ENCODE measurements around the gene ACVR2B. TPM values are rescaled to one million over a fixed set of nuclear protein-coding genes. Genes with fewer than 3 reads are reported as not detected.

Gene ACVR2B
- polyA plus RNA-seq, 3 donors = 15.4 to 16.9 (median 15.7) TPM

DNA sequence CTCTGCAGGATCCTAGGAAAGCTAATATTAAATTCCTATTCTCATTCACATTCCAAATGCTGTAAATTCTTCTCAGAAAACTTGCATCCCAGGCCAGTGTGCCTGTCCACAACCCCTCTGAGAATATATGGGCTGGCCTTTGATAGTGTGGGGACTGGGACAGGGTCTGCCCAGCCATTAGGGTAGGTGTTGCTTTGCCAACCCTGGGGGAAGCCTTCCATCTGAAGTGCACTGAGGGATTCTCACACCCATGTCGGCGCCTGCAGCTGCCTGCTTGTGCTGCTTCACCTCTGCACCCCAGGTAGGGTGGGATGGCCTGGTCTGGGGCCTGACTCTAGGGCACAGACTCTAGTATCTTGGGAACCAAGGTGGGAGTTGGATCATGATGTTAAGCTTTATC, 27.2 kb downstream of the ACVR2B start:
- DNase-seq (ENCODE audit: low read depth in 3 of 3, low spot score in 2 of 3) = no peak

DNA sequence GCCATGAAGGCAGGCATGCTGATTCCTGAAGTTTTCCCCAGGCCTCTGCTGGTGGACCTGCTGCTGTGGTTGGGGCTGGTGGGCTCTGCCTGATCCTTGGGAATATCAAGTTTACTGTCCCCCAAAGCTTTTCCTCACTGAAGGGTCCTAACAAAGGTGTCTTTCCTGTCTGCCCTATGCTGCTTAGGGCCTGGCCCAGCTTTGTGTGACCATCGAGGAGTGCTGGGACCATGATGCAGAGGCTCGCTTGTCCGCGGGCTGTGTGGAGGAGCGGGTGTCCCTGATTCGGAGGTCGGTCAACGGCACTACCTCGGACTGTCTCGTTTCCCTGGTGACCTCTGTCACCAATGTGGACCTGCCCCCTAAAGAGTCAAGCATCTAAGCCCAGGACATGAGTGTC, 29.3 kb downstream of the ACVR2B start:
- no peak for DNase-seq (ENCODE audit: low read depth in 3 of 3, low spot score in 2 of 3)

DNA sequence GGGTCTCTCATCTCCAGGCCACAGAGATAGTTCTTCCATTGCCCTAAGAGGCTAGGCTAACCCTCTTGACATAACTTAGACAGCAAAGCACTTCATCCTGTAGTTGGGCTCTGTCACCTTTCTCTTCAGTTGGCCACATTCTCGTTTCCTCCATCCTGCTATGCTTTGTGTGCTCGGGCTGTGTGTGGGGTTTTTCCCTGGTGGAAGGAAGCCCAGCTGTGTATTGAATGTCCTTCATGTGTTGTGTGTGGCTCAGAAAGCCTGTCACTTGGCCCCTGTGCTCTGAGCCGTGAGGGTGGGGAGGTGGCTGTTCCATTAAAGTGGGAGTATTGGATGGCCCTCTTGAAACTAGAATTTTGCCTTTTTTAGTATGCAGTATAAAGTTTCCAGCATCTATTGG, 33.6 kb downstream of the ACVR2B start:
- no peak for DNase-seq (ENCODE audit: low read depth in 3 of 3, low spot score in 2 of 3)

DNA sequence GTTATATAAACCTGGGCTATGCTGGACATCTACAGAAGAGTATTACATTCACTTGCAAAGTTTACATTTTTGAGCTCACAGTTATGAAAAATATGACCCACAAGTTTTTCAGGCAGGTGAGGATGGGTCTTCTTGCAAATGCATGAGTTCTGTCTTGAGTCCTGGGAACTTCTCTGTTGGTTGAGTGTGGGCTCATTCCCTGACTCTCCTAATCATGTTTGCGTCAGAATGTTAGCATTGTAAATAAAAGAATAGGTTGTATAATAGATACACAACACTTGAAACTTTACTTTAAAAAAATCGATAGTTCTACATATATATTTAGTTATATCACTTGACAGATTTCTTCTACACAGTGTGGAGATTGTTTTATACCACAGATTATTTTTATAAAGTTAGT, 35.3 kb downstream of the ACVR2B start:
- DNase-seq (ENCODE audit: low read depth in 3 of 3, low spot score in 2 of 3) = no peak

DNA sequence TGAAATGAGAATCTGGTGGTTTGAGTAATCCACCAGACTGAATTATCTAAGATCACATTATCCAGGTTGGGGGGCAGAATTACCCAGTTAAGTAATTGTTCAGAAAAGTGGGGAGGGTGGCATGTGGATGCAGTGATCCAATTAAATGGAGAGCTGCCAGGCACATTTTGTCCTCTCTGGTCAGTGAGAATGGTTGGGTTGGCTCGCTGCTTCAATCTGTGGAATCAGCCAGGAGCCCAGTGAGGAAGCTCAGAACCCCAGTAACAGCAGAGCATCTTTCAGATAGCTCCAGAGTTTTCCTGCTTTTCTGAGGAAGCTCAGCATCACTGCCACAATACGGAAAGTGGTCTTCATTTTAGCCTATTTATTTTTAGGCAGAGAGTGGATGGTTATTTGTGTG, 36.1 kb downstream of the ACVR2B start:
- no peak for DNase-seq (ENCODE audit: low read depth in 3 of 3, low spot score in 2 of 3)

DNA sequence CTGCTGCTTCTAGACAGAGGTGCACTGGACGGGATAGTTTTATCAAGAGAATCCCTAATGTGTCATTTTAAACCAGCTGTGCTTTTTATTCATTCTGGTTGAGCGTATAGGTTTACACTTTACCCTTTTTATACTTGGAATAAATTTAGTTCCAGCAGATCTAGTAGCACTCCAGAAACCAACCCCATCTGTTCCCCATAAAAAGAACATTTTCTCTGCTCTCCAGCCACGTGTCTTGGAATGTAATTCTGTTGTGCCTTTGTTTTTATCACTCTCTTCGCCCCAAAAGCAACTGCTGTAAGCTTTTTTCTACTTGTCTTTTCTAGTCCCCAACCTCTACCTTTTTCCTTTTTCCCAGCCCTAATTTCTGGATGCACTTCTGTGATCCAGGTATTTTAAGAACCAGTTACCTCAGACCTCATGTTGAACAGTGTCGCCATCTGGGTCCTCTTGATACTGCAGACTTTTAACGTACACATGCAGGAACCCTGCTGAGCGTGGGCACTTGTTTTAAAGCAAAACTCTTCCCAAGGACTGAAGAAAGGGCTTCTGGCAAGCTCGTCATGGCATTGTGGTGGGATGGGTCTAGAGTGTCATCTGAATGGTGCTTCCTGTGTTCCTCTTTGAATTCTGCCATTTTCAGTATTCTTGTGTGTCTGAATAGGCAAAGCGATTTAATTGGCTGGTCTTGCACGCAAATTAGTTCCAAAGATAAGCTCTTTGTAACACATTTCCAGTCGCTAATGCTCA, 36.8 kb downstream of the ACVR2B start:
- DNase-seq (ENCODE audit: low read depth in 3 of 3, low spot score in 2 of 3) = no peak

DNA sequence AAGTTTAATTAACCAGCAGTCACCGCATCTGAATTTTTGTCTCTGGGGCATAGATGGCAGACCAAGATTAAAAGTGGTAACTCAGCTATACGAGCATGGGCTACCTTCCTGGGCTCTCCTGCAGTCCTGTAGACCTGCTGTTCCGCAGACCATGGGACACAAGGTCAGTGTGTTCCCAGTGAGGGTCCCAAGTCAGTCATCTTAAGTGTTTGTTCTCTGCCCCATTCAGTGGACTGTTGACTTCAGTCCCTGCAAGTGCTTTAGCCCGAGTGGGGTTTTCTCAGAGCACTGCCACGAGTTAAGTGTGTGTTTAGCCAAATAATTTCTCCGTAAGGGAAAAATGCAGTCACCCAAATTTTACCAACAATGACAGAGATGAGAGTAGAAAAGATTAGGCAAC, 37.5 kb downstream of the ACVR2B start:
- no peak for DNase-seq (ENCODE audit: low read depth in 3 of 3, low spot score in 2 of 3)

DNA sequence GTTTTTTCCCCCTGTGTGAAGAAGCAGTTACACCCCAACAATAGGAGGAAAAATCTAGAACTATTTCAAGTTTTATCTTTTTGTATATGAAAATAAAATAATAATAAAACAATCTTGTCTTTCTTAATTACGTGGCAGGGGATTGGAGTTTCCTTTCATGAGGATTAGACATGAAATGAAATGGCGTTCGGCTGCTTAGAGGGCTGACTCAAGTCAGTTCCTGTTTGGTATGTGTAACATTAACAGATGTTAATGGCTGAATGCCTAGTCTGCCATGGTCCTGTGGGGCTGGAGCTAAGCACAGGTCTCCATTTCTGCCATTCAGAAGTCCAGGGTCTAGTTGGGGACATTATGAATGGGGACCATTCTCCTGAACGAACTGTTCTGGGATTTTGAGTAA, 39.3 kb downstream of the ACVR2B start:
- no peak for DNase-seq (ENCODE audit: low read depth in 3 of 3, low spot score in 2 of 3)

DNA sequence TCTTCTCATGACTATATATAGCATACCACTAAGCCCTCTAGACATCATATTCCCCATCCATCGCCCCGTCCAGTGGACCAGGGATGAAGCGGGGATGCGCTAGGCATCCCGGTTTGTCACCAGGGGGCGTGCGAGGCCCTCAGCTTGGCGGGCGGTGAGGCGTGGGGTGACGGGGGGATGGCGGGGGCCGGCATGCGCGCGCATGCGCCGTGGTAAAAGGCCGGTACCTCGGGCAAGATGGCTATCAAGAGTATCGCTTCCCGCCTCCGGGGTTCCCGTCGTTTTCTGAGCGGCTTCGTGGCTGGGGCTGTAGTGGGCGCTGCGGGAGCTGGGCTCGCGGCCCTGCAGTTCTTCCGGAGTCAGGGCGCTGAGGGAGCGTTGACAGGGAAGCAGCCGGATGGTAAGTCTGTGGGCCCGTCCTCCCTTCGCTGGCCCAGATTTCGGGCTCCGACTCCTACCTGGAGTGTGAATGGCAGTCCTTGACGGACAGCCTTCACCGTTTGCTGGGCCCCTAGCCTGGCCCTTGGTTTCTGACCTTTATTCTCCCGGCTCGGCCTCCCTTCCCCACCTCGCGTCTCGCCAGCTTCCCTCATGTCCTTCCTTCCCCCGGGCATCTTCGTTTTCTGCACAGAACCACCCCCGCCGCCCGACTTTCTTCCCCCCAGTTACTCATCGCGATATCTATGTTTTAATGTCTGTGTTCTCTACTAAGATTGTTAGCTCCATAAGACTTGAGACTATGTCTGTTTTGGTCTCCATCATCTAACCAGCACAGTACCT, 42.6 kb downstream of the ACVR2B start, which contains the start of gene EXOG:
TSS of gene EXOG (plus strand) at position 210 of the 780 bp plus-strand sequence. CDS start at position 238, 28 bp downstream.
- DNase-seq (ENCODE audit: low read depth in 3 of 3, low spot score in 2 of 3) = peak; percentile 76 to 81 (median 80)

DNA sequence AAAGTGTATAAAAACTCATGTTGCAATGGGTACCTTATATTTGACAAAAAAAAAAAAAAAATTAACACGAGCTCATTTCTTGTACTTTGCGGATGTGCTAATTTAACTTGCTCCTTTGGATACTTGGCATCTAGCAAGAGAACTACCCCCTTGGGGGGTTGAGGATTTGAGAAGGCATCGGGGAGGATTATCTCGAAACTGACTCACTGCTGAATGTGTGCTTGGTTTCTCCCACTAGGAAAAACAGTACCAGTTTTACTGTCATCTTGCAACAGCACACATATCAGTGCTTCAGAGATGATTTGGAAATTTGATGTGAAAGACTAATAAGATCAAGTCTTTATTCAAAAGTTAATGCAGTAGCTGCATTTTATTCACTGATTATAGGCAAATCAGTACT, 43.3 kb downstream of the ACVR2B start:
- no peak for DNase-seq (ENCODE audit: low read depth in 3 of 3, low spot score in 2 of 3)

DNA sequence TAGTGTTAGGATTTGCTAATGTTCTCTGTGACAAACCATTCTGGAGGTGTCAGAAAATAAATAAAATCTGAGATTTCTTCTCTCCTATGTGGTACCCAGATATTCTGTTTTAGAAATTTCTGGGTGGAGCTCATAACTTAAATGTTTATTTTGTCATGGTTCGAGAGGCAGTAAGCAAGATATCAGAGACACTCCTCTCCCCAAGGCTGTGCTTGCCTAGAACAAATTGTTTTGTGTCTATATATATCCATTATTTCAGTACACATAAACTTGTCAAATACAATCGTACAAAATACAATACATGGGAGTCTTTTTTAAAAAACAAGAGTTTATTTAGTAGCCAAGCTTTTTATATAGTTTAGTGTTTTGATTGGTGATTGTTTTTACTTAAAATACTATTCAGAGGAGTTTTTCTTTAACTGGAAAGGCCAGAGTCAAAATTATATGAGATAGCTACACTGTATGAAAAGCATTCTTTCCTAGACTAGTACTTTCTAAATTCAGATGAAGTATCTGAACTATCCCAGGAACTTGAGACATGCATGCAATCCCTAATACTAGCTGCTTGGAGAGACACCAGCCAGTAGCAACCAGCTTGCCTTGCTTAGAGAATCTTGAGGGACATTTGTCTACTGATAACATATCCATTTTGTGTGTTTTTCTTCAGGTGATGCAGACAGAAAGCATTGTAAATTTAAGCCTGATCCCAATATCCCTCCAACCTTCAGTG, 47.2 kb downstream of the ACVR2B start:
- no peak for DNase-seq (ENCODE audit: low read depth in 3 of 3, low spot score in 2 of 3)

DNA sequence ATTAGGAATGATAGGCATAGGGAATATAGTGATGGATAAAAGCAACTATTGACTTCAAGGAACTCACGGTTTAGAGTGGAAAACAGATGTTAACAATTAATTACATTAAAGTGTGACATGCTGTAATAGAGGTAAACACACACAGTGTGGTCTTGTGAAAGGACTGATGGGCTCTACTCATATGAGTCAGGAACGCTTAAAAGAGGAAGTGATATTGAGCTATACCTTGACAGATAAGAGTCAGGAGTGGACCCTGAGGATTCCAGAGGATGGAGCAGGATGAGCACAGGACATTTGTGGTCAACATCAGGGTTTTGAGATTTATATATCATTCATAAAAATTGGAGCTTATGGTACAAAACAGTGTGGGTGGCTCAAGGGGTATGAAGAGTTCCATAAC, 53.4 kb downstream of the ACVR2B start:
- no peak for DNase-seq (ENCODE audit: low read depth in 3 of 3, low spot score in 2 of 3)

DNA sequence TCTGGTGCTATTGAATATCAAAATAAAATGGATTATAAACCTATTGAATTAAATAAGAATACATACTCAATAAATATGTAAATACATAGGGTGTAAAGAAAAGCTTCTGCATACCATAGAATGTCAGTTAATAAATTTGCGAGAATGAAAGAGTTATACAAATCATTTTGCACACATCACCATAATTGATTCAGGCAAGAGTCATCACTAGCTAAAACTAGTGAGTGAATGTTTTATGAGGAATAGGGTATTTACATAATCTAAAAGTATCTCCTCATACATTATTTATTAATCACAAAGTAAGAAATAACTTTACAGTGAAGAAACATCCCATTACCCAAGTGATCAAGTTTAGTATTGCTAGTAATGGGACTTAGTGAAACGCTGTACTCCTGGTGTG, 56.0 kb downstream of the ACVR2B start:
- DNase-seq (ENCODE audit: low read depth in 3 of 3, low spot score in 2 of 3) = no peak

DNA sequence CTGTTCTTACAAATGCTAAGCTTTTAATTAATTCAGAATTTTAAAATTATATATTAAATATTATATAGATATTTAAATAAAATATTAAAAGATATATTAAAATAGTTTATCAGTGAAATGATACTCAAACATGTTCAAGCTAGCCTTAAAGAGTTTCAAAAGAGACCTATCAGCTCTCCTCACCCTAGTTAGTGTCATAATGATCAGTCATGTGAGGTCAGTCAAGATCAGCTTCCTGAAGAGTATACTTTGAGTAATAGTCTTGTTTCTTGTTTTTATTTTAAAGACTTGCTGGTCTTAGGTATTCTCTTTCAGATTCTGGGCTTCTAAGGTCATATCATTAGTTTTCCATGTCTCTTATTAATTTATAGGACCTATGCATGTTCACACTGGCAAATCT, 56.9 kb downstream of the ACVR2B start:
- no peak for DNase-seq (ENCODE audit: low read depth in 3 of 3, low spot score in 2 of 3)

DNA sequence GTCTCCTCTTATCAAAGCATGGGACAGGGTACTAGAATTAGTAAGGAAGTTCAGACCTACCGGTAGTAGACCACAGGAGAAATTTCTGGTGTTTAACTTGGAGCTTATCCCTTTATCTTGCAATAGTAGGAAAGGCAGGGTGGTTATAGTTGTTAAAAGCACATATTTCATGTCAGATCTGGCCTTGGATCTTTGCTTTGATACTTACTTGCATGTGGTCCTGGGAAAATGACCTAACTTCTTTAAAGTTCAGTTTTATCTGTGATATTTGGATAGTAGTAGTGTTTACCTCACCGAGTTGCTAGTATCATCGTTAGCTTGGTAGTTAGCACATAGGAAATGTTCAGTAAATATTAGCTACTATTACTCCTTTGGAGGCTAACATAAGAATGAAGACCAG, 57.9 kb downstream of the ACVR2B start:
- DNase-seq (ENCODE audit: low read depth in 3 of 3, low spot score in 2 of 3) = no peak

DNA sequence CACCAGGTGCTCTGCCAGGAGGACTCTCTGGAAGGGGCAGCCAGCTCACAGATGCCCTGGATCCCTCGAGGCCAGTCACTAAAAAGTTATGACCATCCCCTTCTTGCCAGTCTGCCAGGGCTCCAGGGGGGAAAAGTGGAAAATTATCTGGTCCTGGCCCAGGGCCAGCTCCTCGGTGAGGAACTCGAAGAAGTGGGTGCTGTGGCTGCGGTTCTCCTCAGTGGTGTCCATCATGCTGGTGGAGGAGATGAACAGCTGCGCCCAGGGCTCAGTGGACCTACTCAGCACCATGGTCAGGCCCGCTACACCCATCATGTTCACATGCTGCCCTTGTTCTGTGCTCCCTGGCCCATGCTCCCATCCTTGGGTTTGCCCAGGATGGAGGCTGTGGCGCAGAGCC, 61.7 kb downstream of the ACVR2B start:
- DNase-seq (ENCODE audit: low read depth in 3 of 3, low spot score in 2 of 3) = no peak

DNA sequence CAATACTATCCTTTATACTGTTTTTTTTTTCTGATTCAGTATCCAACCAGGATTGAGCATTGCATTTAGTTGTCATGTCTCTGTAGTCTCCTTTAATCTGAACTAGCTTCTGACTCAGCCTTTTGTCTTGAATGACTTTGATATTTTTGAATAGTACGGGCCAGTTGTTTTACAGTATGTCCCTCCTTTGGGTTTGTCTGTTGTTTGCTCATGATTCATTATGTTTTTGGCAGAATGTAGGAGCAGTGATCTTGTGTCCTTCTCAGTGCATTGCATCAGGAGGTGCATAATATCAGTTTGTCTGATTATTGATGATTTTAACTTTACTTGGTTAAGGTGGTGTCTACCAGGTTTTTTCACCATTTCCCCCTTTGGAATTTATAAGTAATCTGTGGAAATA, 63.0 kb downstream of the ACVR2B start:
- DNase-seq (ENCODE audit: low read depth in 3 of 3, low spot score in 2 of 3) = no peak

DNA sequence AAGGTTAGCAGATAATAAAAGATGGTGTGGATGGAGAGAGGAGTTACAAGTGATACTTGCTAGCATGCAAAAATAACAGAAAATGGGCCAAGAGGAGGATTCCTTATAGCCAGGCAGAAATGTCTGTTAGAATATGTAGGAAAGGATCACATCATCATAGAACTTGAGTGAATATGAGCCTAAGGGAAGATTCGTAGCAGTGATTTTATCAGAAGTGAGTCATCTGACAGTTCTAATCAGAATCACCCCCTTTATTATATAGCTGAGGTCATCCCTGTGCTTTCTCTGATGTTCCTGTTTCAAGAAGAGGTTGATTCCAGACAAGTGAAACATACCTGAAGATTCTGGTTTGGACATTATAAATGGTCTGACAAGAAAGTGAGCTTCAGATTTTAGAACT, 65.3 kb downstream of the ACVR2B start:
- no peak for DNase-seq (ENCODE audit: low read depth in 3 of 3, low spot score in 2 of 3)

DNA sequence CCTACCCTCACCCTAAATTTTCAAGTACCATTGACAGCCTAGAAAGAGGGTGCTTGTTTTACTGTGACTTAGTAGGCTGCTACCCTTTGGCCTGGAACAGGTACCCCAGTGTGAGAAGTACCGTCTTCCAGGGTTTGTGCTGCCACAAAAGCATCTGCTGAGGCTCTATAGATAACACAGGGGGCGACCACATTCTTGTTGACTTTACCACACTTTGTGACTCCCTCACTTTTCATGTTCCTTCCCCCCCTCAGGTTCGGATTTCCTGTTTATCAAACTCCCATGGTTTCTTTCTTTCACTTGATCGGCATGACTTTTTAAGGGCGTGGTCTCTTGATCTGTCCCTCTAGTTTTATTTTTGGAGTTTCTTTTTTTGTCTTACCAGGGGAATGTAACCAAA, 66.0 kb downstream of the ACVR2B start:
- no peak for DNase-seq (ENCODE audit: low read depth in 3 of 3, low spot score in 2 of 3)

DNA sequence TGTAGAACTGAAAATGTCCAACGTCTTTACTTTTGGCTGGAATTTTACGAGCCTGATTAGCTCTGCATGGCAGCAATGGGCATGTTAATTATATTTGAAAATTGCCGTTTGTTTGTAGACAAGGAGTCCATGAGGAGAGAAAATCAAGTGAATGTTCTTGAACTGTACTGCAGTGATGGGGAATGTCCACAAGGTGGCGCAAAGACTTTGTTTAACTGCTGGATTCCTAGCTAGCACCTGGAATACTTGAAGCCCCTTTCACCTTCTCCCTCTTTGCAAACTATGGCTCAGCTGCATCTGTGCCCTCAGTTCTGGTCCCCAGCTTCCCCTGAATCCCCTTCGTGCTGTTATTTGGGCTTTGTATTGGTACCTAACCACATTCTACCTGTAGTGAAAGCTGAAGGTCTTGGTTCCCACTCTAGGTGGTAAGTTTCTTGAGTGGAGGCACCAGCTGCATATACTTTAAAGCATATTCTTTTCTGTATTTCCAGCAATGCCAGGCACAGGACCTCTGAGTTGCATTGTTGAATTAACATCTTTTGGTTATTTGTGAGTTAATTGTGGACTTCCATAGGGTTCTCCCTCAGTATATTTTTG, 67.8 kb downstream of the ACVR2B start:
- peak; percentile 44 to 56 (median 56) for DNase-seq (ENCODE audit: low read depth in 3 of 3, low spot score in 2 of 3)

DNA sequence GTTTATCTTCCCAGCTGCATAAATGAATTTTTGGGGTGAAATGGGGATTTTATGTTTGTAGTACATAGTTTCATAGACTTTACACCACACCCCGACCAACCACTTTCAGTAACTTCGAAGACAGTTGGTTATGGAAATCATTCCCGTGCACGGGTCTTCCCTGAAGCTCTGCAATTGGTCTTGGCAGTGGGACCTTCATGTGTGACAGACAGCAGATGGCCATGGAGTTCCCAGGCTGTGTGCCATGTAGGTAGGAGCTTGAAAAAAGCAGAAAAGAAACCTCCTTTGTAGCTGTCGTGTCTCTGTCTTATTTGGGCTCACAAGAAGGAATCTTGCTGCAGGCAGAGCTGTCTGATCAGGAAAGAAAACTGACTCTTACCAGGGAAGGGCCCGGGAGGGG, 68.3 kb downstream of the ACVR2B start:
- no peak for DNase-seq (ENCODE audit: low read depth in 3 of 3, low spot score in 2 of 3)

Data from right renal cortex interstitium (tissue), 3 donors.